Measurements from ENCODE around the gene KIF19.

The KIF19 gene

DNA sequence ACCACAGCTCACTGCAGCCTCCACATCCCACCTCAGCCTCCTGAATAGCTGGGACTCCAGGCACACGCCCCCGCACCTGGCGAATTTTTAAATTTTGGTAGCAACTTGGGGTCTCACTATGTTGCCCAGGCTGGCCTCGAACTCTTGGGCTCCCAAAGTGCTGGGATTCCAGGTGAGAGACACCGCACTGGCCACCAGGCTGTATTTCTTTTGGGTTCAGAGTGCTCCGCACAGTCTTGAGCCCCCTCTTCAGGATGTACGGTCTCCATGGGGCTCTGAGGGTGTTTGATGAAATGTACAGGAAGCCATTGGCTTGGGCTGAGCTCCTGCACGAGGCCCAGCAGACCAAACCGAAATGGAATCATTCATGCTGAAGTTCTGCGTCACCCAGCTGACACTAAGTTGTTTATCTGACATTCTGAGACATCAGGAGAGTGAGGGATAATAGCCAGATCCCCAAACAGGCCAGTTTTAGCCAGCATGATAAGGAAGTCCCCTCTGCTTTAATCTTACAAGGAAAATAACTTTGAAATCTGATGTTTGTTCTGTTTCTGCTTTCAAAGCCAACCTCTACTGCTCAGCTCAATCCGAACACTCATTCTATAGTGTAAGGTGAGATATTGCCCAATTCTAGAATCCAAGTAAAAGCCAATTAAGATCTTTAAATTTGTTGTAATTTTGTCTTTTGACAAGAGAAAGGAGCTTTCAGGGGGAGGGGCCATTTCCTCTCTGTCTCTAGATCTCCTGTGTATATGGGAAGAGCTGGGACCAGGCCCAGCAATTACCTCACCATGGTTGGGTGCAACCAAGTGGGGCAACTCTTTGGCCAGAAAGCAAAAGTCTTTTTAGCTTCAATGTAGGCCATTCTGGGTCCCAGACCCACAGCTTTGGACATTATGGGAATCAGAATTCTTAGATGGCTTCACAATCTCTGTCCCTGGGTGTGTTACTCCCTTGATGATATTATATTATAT, 64.9 kb downstream of the KIF19 start:
- H3K4me3 ChIP-seq (ENCODE audit: low read depth, low read length) = no peak overlapping the region
- TF ChIP-seq, protein P1, sequence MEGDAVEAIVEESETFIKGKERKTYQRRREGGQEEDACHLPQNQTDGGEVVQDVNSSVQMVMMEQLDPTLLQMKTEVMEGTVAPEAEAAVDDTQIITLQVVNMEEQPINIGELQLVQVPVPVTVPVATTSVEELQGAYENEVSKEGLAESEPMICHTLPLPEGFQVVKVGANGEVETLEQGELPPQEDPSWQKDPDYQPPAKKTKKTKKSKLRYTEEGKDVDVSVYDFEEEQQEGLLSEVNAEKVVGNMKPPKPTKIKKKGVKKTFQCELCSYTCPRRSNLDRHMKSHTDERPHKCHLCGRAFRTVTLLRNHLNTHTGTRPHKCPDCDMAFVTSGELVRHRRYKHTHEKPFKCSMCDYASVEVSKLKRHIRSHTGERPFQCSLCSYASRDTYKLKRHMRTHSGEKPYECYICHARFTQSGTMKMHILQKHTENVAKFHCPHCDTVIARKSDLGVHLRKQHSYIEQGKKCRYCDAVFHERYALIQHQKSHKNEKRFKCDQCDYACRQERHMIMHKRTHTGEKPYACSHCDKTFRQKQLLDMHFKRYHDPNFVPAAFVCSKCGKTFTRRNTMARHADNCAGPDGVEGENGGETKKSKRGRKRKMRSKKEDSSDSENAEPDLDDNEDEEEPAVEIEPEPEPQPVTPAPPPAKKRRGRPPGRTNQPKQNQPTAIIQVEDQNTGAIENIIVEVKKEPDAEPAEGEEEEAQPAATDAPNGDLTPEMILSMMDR (IDR thresholded peaks at IDR 0.05; ENCODE audit: low read depth, low read length) = no peak

DNA sequence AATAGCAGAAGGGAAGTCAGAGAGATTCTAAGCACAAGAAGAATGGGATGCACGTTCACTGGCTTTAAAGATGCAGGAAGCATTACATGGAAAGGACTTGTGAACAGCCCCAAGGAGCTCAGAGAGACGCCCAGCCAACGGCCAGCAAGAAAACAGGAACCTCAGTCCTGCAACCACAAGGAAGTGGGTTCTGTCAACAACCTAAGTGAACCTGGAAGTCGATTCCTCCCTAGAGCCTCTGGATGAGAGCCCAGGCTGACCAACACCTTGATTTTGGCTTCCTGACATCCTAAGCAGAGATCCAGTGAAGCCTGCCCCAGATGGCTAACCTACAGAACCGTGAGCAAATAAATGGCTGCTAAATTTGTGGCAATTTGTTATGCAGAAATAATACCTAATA, 65.7 kb downstream of the KIF19 start:
- TF ChIP-seq, protein P1 (IDR thresholded peaks at IDR 0.05; ENCODE audit: low read depth, low read length) = no peak
- no peak overlapping the region for H3K4me3 ChIP-seq (ENCODE audit: low read depth, low read length)

DNA sequence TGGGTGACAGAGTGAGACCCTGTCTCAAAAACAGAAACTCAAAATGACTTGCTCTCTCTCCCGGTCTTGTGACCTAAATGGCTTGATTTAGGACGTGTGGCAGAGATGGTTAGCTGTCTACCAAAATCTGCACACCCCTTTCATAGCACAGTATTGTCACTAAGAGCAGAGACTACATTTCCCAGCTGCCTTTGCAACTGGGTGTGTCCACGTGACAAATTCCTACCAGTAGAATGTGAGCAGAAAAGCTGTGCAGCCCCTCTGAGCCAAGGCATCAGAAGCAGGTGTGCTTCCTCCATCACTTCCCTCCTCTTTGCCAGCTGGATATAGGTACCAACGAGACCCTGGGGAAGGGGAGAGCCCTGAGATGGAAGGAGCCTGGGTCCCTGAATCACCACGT, 66.8 kb downstream of the KIF19 start:
- H3K4me3 ChIP-seq (ENCODE audit: low read depth, low read length) = no peak overlapping the region
- TF ChIP-seq, protein P1 (IDR thresholded peaks at IDR 0.05; ENCODE audit: low read depth, low read length) = no peak

DNA sequence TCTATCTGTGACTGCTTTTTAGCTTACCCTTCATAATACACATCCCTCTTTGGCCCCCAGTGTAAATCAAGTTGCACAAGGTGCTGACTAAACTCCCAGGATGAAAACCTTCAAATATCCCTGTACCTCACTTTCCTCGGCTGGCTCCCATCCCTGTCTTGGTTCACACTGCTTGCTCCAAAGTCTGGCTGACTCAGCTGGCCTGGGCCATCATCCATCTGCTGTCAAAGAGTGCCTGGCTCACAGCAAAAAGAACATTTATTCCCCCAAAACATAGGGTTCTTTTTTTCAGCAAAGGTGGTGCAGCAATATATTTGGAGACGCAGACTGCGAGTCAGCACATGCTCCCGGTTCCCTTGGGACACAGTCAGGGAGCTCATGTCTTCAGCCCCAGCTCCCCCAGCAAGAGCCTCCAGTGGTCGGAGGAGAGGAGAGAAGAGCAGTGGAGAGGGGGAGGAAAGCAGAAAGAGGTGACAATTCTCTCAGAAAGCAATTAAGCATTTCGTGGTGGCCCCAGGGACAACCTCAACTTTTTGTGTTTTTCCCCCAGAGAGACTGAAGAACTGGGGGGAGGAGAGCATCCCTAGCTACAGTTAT, 67.4 kb downstream of the KIF19 start:
- H3K4me3 ChIP-seq (ENCODE audit: low read depth, low read length) = no peak overlapping the region
- TF ChIP-seq, protein P1 (IDR thresholded peaks at IDR 0.05; ENCODE audit: low read depth, low read length) = no peak

DNA sequence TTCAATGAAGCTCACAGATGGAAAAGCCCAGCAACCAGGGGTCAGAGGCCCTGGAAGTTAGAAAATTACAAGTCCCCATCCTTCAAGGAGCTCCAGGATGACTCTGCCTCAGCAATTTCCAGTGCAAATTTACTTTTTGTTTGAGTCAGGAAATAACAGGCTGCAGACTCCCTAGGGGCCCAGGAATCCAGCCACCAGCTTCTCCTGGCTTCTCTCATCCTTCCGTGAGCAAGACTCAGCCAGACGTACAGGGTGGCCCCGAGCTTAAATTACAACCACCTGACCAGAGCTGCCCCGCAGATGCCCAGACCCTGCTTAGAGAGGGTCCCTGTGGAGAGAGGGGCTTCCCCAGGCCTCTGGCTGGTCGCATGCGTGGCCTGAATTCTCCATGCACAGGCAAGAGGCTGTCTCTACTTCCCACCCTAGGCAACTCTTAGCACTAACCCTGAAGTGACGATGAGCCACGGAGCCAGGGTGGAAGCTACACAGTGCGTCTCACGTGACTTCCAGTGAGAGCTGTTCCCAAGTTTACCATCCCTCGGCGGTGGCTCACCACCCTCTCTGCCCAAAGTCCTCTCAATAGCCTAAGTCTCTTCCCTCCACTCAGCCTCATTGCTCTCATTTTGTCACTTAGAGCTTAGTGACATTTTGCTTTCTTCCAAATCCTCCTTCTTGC, 68.4 kb downstream of the KIF19 start:
- H3K4me3 ChIP-seq (ENCODE audit: low read depth, low read length) = no peak overlapping the region
- TF ChIP-seq, protein P1 (IDR thresholded peaks at IDR 0.05; ENCODE audit: low read depth, low read length) = no peak

DNA sequence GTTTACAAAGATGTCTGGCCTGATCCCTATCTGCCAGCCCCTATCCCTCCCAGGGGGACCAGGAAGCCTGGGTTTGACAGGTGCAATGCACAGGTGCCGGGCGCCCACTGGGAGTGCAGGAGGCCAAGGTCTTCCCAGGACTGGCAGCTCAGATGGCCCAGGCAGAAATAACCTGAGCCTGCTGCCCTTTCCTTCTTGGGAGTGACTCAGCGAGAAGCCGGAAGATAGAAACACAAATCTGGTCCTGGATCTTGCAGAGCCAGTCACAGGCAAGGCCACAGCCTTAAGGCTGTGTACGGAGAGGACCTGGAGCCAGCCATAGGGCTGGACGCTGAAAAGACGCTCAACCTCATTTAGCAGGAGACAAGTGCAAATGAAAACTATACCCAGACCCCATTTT, 69.0 kb downstream of the KIF19 start:
- TF ChIP-seq, protein P1 (IDR thresholded peaks at IDR 0.05; ENCODE audit: low read depth, low read length) = no peak

More for the DNA sequence above, 69.0 kb downstream of the KIF19 start:
- H3K4me3 ChIP-seq (ENCODE audit: low read depth, low read length) = no peak overlapping the region
